HL-60 (cell line): ENCODE data around the gene TUBB4B.
A peak's percentile ranks its signal among the peaks of the same experiment; 100 is the strongest.

ENCODE experiments used
- DNase-seq, 2 experiments: peaks; one replicate each; pipeline ENCODE4 v3.0.0-alpha.2; 2010 to 2020; ENCODE audit warnings: low read depth in 1 of 2, low spot score in 1 of 2
- H3K27ac ChIP-seq: fragments of 250-450 bp; sonication (Bioruptor Pico); replicated peaks from 2 replicates; pipeline ENCODE4 v1.5.1; 2020; ENCODE audit warnings: mild to moderate bottlenecking, moderate library complexity
- H3K27me3 ChIP-seq: fragments of 250-450 bp; sonication (Bioruptor Pico); 2 replicates; pipeline ENCODE4 v1.5.1; 2021; ENCODE audit warnings: mild to moderate bottlenecking, moderate library complexity; ENCODE audit not compliant: insufficient read depth, poor library complexity, severe bottlenecking
- H3K4me3 ChIP-seq: replicated peaks from 2 replicates; pipeline ENCODE4 v1.5.1; 2011; ENCODE audit warnings: mild to moderate bottlenecking, control low read depth, low read length; ENCODE audit not compliant: insufficient read depth
- GABPA ChIP-seq: IDR thresholded peaks from 2 replicates; pipeline ENCODE4 v1.6.1; 2012; ENCODE audit warnings: low read depth
- POLR2AphosphoS5 ChIP-seq: IDR thresholded peaks from 2 replicates; pipeline ENCODE4 v1.6.1; 2012; ENCODE audit warnings: low read depth
- SPI1 ChIP-seq: IDR thresholded peaks from 2 replicates; pipeline ENCODE4 v1.6.1; 2012; ENCODE audit warnings: low read depth, mild to moderate bottlenecking, borderline replicate concordance
- TF ChIP-seq, protein P1 (sequence below): IDR thresholded peaks from one replicate; pipeline ENCODE4 v1.5.1; 2011; ENCODE audit warnings: low read length, control low read depth, inconsistent platforms; ENCODE audit not compliant: insufficient read depth
- TF ChIP-seq, protein P2 (sequence below): IDR thresholded peaks from 2 replicates; pipeline ENCODE4 v1.6.1; 2012; ENCODE audit warnings: low read depth; ENCODE audit not compliant: insufficient replicate concordance

TUBB4B gene

DNA sequence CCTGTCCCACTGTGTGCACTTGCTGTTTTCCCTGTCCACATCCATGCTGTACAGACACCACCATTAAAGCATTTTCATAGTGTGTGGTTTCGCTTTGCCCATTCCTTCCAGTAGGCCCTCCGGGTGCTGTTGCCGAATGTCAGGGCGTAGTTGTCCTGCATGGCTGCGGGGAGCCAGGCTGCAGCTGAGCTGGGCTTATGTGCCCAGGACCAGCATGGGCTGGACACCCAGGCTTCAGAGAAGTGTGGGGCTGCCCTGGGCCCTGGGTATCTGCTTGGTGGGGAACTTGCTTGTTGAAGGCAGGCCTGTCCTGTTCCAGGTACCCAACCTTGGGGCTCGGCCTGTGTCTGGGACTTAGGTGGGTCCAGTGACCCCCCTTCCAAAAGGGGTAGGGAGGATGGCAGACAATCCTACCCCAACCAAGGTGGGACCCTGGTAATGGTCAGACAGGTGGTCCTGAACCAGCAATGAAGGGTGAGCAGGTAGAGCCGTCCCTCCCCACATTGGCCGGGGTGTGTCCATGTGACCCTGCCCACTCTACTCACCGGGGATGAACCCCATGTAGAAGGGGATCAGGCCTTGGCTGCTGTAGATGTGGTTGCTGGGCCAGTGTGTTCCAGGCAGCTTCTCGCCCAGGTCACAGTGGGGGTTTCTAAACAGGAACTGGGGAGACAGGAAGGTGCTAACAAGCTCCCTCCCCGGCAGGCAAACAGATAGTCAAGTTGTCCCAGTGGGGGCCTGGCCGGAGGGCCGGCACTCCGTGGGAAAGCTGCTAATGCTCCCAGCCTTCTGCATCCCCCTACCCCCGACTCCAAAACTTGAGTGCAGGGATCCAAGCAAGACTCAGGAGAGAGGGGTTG is 2.8 kb downstream of the TUBB4B start:
- H3K4me3 ChIP-seq, result no peak overlapping the region

DNA sequence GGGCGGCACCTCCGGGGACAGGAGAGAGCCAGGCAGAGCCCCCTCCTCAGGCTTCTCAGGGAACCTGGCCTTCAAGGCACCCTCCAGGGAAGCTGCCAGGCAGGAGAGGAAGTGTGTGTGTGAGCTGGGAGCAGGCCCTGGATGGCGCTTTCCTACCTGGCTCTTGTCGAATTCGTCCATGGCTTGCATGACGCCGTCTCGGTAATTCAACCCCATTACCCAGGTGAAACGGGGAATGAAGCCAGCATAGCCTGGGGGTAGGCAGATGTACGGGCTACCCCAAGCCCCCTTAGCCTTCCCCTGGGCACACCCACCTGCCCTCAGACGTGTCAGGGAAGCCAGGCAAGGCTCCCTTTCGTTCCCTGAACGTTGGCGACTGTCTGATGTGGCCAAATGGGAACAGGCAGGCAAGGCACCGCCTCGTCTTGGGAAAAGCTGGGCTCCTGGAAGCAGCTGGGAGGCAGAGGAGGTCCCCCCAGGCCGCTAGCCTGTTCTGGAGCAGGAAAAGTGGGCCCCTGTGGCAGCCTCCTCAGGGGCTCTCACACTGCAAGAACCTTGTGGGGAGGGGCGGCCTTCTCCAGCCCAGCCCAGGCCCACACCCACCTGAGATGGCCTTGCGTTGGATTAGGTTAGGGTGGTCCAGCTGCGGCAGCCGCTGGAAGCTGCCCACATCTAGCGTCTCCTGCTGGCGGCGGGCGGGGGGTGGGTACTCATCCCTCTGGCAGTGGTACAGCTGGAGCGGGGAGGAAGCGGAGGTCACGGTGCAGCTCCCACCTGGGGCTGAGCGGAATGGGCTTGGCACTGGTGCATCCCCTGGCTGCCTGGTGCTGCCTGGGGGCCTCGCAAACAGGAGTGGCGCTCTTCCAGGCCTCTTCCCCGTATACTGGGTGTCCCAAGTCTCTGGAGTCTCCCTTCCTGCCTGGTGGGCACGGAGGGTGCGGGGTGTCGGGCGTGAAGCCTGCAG is 3.7 kb downstream of the TUBB4B start:
- Histone ChIP-seq H3K27ac (no peak overlapping the region), H3K27me3 (no peaks in the 10 kb centered on the region), H3K4me3 (no peak overlapping the region)
- no peak for DNase-seq
- no peak for TF ChIP-seq GABPA
- no peak for TF ChIP-seq SPI1
- TF ChIP-seq, protein P1, sequence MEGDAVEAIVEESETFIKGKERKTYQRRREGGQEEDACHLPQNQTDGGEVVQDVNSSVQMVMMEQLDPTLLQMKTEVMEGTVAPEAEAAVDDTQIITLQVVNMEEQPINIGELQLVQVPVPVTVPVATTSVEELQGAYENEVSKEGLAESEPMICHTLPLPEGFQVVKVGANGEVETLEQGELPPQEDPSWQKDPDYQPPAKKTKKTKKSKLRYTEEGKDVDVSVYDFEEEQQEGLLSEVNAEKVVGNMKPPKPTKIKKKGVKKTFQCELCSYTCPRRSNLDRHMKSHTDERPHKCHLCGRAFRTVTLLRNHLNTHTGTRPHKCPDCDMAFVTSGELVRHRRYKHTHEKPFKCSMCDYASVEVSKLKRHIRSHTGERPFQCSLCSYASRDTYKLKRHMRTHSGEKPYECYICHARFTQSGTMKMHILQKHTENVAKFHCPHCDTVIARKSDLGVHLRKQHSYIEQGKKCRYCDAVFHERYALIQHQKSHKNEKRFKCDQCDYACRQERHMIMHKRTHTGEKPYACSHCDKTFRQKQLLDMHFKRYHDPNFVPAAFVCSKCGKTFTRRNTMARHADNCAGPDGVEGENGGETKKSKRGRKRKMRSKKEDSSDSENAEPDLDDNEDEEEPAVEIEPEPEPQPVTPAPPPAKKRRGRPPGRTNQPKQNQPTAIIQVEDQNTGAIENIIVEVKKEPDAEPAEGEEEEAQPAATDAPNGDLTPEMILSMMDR, result no peak
- TF ChIP-seq POLR2AphosphoS5, result no peak
- TF ChIP-seq, protein P2, sequence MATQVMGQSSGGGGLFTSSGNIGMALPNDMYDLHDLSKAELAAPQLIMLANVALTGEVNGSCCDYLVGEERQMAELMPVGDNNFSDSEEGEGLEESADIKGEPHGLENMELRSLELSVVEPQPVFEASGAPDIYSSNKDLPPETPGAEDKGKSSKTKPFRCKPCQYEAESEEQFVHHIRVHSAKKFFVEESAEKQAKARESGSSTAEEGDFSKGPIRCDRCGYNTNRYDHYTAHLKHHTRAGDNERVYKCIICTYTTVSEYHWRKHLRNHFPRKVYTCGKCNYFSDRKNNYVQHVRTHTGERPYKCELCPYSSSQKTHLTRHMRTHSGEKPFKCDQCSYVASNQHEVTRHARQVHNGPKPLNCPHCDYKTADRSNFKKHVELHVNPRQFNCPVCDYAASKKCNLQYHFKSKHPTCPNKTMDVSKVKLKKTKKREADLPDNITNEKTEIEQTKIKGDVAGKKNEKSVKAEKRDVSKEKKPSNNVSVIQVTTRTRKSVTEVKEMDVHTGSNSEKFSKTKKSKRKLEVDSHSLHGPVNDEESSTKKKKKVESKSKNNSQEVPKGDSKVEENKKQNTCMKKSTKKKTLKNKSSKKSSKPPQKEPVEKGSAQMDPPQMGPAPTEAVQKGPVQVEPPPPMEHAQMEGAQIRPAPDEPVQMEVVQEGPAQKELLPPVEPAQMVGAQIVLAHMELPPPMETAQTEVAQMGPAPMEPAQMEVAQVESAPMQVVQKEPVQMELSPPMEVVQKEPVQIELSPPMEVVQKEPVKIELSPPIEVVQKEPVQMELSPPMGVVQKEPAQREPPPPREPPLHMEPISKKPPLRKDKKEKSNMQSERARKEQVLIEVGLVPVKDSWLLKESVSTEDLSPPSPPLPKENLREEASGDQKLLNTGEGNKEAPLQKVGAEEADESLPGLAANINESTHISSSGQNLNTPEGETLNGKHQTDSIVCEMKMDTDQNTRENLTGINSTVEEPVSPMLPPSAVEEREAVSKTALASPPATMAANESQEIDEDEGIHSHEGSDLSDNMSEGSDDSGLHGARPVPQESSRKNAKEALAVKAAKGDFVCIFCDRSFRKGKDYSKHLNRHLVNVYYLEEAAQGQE, result no peak

More for the DNA sequence above, 2.8 kb downstream of the TUBB4B start:
- Histone ChIP-seq H3K27me3 (no peaks in the 10 kb centered on the region), H3K27ac (no peak overlapping the region)
- peak; percentile 40; the same call in 1 of the 2 replicates for TF ChIP-seq GABPA
- TF ChIP-seq SPI1, result no peak
- peak; percentile 80 for TF ChIP-seq POLR2AphosphoS5
- peak in 1 of 2 experiments; percentile 48 for DNase-seq

DNA sequence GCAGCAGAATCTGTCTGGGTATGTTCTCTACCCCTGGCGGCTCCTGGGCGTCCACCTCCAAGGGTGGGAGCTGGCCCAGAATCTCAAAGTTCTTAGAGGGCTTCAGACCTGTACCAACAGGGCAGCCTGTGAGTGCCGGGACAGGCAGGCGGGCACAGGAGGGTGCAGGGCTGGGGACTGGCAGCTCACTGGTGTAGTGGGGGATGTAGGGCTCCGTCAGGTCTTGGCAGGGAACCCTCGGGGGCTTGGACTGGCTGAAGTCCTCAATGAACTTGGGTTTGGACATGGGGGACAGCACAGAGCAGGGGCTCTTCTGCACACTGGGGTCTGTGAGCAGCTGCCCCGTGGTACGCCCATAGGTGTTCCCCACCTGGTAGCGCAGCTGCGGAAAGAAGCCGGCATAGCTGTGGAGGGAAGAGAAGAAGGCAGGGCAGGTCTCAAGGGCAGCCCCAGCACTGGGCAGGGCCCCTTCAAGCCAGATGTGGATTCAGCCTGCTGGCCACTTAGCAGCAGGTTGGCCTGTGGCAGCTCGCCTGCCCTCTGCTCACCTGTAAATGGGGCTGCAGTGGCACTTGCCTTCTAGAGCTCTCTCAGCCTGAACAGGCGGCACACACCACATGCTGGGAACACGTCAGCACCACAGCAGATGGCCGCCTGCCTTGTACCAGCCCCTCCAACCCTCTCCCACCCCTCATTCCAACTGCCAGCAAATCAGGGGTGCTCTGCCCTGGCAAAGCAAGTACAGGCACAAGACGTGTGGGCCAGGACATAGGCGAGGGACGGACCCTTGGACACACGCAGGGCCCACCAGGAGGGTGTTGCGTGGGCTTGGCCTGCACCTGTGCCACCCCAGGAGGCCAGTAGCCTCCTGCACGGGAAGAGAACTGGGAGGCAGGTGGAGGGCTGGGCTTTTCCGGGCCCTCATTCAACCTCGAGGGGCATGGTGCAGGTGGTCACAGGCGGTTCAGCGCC is 4.6 kb downstream of the TUBB4B start:
- H3K4me3 ChIP-seq, result no peak overlapping the region
- TF ChIP-seq POLR2AphosphoS5 (no peak), SPI1 (no peak), GABPA (no peak)
- TF ChIP-seq, protein P1, result no peak
- TF ChIP-seq, protein P2, result no peak
- H3K27me3 ChIP-seq, result no peaks in the 10 kb centered on the region
- no peak overlapping the region for H3K27ac ChIP-seq
- DNase-seq, result no peak
